Epidermal melanocyte (primary cell): ENCODE data around the gene PPP1R2B.
"Not testable (repeated sequence)": the region's sequence is repeated elsewhere in the genome, so short reads cannot be mapped to it uniquely, and the experiment has no call there.

Experiments used
- DNase-seq: peaks from one replicate; pipeline ENCODE4 v3.0.0; 2011; ENCODE audit warnings: low spot score; ENCODE audit not compliant: insufficient read length

Gene PPP1R2B

DNA sequence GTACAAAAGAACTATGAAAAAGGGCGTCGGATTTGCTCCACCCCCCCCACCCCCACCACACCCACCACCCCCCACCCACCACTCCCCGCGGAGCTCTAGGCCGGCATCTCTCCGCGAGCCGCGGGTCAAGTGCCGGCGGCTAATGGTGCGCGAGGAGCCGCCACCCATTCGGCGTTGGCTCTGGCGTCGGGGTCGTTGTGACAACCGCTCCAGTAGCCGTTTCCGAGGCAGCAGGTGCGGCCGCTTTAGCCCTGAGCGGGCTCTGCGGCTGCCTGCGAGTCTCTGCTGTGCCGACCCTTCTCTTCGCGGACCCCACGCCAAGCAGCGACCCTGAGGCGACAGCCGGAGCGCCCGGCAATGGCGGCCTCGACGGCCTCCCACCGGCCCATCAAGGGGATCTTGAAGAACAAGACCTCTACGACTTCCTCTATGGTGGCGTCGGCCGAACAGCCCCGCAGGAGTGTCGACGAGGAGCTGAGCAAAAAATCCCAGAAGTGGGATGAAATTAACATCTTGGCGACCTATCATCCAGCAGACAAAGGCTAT lies at the start of gene PPP1R2B:
Gene PPP1R2B (plus strand): TSS at position 90 of the 546 bp plus-strand sequence. CDS start 268 bp downstream, at position 358.
- no peak for DNase-seq

DNA sequence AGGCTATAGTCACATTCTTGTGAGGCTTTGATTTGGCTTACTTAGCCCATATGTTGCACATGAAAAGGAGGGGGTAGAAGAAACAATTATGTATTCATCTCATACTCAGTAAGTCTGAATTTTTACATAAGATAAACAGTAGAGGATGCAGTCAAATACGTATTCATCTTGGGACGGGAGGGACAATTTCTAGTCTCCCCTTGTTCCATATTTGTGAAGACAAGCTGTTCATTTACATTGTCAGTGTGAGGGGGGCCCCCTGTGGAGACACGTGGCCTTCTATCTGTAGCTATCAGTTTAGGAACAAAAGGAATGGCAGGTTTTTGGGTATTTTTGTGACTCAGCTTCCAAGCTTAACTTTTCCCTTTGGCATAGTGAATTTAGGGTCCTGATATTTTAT lies 49.2 kb upstream of the PPP1R2B start:
- DNase-seq, result no peak

DNA sequence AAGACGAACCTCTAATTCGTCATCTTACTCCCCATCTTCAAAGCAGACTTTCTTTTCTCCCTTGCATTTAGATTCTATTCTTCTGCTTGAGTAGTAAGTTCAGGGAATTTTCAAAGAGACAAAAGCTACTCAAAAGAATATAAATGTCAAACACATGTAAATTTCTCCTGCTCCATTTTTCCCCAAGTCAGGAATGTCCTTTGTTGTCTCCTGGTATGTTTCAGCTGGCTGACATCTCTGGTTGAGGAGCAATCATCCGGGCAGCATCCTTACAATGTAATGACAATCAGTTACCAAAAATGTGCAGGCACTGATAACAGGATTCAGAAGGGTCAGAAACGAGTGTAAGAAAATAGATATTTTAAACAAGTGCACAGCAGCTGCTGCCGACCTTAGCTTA lies 47.6 kb upstream of the PPP1R2B start:
- DNase-seq, result no peak

DNA sequence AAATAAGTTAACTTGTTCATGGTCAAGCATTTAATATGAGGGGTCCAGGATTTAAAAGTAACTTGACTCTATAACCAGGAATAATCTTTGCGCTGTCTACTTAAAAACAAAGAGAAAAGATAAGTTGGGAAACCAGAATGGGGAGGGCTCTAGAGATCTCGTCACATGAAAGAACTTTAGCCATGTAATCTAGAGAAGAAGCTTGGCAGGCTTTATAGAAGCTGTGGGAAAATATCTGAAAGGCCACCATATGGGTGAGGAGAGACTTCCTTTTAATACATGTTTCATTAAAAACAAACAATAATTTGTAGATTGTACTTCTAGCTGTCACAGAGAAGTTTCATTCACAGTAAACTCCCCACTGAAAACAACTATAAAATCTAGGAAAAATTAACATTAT lies 46.7 kb upstream of the PPP1R2B start:
- no peak for DNase-seq

DNA sequence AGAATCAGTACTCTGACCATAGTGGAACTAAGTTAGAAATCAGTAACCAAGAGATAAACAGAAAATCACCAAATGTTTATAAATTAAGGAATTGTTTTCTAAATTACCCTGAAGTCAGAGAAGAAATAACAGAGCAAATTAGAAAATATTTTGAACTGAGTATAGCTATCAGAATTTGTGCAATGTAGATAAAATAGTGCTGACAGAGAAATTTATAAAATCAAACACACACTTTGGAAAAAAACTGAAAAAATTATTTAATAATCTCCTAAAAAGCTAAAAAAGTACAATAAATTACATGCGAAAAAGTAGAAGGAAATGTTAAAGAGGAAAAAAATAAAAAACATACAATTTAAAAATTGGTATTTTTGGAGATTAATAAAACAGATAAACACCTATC lies 37.1 kb upstream of the PPP1R2B start:
- no peak for DNase-seq

DNA sequence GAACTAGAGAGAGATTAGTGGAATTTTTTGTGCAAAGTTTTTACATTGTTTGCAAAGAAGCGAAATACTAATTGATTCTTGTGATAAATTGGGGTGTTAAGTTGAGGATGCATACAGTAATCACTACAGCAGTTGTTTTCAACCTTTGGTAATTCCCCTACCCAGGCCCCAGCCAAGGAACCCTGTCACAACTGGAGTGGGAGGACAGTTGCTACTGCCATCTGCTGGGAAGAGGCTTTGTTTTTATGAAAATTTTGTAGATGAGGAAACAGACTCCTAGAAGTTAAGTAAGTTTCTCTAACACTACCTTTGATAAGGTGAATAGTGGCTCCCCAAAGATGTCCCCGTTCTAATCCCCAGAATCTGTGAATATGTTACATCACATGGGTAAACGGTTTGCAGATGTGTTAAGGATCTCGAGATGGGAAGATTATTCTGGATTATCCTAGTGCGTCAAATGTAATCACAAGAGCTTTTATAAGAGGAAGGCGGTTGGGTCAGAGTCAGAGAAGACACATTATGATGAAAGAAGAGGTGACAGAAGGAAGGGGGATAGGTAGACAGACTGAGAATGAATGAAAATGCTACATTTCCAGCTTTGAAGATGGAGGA lies 34.0 kb upstream of the PPP1R2B start:
- peak; percentile 74 for DNase-seq

DNA sequence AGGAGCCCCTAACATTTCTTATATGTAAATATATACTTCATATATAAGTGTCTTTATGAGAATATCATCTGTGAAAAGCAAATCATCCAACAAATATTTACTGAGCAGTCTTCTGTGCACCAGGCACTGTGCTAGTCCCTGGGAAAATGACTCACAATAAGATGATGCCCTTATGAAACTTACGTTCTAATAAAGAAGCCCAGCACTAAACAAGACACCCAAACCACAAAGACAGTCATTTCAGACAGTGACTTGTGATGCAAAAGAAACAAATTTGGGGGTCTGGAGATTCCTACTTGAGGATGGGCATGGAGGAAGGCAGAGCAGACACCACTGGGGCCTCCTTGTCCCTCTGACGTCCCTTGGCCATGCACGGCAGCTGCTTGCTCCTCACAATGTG lies 30.6 kb upstream of the PPP1R2B start:
- no peak for DNase-seq

DNA sequence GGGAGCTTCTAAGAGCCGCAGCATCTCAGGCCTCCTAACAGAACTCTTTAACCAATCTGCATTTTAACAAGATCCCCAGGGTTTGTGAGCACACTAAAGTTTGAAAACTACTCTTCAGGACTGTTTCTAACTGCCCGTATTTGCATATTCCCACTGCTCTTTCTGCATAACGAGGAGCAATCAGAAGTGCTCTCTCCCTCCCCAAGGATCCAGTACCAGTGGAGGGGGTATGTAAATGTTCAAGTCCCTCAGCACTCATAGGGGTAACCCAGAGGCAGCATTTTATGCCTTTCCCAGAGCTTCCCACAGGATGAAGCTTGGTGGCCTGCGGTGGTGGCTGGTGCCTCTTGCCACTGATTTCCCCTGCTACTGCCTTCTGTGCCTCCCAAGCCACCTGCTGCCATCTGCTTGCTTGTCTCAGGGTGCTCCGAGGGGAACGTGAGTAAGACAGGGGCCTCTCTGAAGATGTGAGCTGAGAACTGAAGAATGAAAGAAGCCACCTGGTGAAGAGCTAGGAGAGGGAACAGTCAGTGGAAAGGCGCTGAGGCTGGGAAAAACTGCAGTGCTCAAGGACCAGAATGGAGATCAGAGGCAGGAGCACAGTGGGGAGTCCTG lies 30.0 kb upstream of the PPP1R2B start:
- no peak for DNase-seq

DNA sequence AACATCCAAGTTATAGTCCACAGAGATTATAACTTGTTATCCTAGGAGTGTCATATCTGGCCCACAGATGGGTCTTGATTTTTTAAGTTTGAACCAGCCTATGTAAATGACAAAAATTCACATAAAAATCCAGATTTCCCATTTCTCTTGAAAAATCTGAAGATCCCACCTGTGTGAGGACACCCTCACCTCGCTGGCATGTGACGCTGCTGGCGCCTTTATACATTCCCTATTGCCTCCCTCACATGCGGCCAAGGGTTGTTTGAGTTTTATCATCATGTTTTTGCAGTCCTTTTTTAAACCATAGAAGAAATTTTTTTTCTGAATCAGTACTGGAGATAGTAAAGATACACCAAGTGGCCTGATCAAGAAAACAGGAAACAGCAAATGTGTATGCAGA lies 25.9 kb upstream of the PPP1R2B start:
- DNase-seq, result no peak

DNA sequence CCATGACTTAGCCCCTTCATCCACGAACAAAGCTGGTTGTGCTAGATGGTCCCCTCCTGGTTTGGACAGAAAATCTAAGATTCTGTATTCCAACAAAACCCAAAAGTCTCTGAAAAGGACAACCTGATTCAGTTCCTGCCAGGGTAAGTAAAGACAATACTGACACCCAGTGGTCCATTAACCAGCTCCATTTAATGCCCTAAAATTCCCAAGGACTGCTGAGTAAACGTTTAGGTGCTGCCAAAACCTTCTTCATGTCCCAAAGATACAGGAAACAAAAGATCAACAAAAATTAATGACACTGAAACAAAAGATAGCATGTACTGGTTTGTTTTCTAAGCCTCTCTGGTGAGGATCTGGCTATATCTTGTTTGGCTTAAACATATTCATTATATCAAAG lies 25.3 kb upstream of the PPP1R2B start:
- peak; percentile 59 for DNase-seq

DNA sequence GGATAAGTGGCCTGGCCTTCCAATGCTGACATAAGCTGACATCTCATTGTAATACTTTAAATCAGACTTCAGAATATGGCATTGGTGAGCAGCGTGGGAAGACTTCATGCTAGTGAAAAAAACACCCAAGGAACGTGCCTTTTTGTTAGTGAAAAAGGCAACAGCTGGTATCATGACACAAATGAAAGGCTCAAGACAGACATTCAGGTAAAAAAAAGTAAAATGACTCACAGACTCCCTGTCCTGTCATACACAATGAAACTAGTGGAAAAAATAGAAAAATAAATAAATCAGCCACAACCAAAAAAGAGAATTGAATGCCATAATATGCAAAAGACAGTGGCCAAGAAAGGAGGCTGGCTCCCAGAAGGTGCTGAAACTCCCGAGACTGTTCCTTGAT lies 24.4 kb upstream of the PPP1R2B start:
- no peak for DNase-seq

DNA sequence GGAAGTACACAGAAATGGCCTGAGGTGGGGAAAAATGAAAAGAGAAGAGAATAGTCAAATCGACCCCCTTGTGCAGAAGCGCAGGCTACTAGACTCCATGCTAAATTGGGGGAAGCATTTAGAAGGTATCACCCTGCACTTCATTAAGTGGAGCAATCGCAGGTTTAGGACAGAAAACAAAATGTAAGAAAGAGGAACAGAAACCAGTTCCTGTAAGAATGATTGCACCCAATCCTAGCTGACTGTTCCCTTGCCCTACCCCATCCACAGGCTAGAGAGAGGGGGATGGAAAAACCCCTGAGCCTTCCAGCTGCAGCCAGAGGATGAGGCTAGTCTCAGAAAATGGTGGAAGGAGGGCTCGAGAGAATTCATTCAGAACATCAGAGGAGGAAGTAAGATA lies 23.9 kb upstream of the PPP1R2B start:
- DNase-seq, result no peak

DNA sequence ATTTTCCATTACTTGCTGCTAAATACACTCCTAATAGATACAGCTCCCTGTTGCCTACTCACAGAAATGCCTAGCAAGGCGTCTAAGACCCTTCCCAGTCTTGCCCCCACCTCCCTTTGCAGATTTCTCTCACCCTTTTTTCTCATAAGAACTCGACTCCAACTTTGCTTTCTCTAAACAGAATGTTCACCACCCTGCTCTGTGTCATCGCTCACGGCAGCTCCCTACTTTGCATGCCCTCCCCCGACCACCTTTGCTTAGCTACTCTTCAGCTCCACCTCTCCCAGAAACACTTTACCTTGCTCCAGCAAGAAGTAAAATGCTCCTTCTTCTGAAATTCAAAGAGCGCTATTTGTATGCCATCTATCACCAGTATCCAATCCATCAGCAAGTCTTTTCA lies 15.2 kb upstream of the PPP1R2B start:
- DNase-seq, result no peak

DNA sequence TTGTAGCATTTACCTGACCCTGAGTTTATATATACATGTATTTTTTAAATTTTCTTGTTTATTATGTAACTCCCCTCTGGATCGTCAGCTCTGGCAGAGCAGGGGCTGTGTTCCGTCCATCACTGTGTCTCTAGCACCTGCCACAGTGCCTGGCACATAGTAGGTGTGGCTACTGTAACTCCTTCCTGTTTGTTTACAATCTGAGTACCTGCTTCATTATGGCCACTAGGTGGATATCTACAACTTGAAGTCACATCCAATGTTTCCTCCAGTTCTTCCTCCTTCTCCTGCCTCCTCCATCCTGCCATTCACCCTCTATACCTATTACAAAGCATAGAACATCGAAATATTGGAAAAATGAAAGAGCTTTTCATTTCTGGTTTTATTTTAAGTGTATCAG lies 14.2 kb upstream of the PPP1R2B start:
- no peak for DNase-seq

DNA sequence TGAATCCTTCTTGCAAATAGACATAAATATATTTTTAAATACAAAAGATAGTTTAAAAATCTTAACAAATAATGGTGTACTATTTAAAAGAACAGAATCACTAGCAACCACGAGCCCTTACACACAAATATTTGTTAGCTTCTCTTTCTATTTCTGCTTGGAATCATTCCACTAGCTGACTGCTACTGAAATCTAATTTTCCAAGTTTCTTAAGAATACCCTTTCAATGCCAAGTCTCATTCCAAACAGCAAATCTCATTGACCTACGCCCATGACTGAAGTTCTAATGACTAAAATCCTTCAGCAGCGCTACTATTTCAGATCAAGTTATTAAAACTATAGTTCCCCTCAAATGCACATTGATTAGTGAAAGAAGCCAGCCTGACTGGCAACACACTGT lies 13.2 kb upstream of the PPP1R2B start:
- no peak for DNase-seq

DNA sequence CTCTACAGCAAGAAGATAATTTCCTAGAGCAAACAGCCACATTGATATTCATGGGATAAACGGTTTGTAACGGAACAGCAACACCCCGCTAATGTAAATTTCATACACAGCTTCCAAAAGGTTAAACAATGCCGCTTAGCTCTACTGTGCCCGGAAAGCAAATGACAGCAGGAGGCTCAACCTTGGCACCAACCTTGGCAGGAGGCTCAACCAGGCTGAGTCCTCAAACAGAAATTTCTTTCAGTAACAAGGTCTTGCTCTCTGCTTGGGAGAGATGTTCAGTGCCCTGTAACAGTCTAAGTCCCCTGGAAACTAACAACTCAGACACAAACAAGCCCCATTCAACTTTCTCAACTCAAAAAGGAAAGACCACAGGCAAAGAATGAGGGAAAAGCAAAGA lies 11.1 kb upstream of the PPP1R2B start:
- DNase-seq, result no peak

DNA sequence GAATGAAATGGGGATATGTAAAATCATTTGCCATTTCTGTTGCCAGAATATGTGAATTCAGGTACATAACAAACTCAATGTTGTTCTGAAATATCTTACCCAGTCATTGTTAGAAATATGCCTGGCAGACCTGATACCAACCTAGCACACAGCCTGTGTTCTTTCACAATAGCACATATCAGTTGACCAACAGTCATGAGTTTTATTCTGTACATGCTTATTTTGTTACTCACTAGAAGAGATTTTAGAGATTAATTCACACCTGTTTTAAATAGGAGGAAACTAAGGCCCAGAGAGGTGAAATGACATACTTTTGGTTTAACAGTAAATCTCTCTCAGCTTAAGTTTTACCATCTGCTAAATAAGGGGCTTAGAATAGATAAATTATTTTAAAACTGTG lies 8.4 kb upstream of the PPP1R2B start:
- DNase-seq, result no peak

DNA sequence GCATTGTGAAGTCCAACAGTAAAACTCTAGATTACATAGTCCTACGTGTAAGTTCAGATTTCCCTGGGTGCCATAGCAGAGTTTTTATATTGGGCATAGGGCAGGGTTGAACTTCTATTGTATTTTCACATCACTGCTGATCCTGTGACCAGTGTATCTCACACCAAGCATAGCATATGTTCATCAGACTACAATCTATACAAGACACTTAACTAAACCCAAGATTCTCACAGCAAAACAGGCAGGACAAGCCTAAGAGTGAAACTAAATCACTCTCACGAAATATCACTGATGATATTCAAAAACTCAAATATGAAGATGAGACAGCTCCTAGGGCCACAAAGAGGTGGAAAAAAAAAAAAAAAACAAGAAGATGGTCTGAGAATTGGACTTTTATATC lies 3.2 kb upstream of the PPP1R2B start:
- no peak for DNase-seq

DNA sequence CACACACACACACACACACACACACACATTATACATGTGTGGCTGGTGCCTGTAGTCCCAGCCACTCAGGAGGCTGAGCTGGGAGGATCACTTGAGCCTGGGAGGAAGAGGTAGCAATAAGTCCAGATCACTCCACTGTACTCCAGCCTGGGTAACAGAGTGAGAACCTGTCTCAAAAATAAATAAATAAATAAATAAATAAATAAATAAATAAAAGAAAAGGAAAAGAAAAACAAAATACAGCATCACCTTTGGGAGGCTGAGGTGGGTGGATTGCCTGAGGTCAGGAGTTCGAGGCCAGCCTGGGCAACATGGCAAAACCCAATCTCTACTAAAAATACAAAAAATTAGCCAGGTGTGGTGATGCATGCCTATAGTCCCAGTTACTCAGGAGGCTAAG lies 1.6 kb upstream of the PPP1R2B start:
- not testable (repeated sequence) for DNase-seq

DNA sequence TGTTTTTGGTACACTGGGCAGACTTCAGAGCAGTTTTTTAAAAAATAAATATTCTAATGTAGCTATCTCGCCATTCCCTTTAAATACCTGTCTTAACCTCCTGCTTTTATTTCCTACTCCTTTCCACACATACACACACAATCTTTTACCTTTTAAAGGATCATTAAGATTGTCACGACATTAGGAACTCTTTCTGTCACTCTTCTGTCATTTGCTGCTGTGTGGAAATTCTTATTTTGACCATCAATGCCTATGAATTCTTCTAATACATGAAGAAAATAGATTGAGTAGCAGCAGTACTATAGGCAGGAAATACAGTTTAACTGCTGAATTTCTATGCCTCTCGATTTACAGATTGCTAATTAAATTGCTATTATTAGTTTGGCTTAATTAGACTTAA lies 1.8 kb downstream of the PPP1R2B start:
- no peak for DNase-seq

DNA sequence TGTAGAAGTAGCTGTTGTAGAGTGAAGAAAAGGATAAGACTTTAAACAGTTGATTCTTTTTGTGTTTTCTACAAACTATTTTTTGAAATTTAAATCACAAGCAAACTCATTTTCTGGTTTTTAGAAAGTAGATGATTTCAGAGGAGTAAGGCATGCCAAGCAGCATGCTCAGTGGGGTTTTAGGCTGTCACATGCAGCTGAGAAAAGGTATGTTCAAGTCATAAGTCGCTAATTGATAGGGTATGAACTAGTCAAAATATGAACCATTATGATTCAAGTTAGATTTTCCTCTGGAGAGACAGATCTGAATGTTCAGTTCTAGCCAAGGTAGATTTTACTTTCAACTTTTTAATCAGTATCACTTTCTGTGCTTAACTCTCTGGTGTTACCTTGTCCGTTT lies 3.0 kb downstream of the PPP1R2B start:
- not testable (repeated sequence) for DNase-seq

DNA sequence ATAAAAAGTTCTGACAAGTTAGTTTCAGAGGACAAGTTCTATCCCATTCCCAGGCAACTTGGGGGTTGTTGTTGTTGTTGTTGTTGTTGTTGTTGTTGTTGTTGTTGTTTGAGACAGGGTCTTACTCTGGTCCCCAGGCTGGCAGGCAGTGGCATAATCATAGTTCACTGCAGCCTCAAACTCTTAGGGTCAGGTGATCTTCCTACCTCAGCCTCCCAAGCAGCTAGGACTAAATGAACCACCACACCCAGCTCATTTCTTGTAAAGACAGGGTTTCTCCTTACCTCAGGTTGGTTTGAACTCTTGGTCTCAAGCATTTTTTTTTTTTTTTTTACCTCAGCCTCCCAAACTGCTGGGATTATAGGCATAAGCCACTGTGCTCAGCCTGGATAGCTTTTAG lies 15.3 kb downstream of the PPP1R2B start:
- no peak for DNase-seq

DNA sequence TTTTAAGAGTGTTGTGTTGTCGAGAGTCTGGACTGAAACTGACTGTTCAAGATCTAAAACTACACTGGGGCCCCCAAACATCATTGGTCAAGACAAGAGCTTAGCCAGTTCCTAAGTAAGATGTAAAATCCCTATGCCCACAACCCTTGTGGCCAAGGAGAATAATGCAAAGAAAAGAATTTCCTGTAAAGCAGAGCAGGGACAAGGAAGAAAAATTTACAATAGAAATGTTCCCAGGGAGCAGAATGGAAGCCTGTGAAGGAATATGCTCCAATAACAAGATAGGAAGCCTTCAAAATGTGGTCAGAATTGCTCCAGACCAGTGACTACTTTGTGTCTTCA lies 20.4 kb downstream of the PPP1R2B start:
- no peak for DNase-seq
